A549 (cell line): Measurements from ENCODE around the gene AMER3. TPM values are rescaled to one million over a fixed set of nuclear protein-coding genes. Genes with fewer than 3 reads are reported as not detected.

Source experiments
- ATAC-seq, 2 experiments: fragments of 200-7000 bp in 1 of 2; fragments of >200 bp in 1 of 2; cut with Nextera tagmentation in 1 of 2; cut with Tn5 transposase in 1 of 2; 3 replicates each; pipeline versions ENCODE4 v1.8.0 to v1.9.1; 2018 to 2020; ENCODE audit warnings: mild to moderate bottlenecking in 1 of 2, moderate library complexity in 1 of 2
- CTCF ChIA-PET: fragments of 300-600 bp; sonication (Branson Sonifier 250); formaldehyde crosslinking; extraction: SDS; loops from one replicate; lab custom pipeline; 2021; ENCODE audit warnings: antibody characterized with exemption, inconsistent platforms; lab: Yijun Ruan, JAX
- POLR2A ChIA-PET: fragments of 350-600 bp; formaldehyde crosslinking; extraction: SDS; loops from one replicate; lab custom pipeline; 2021; ENCODE audit warnings: antibody characterized with exemption, inconsistent platforms; lab: Yijun Ruan, JAX
- DNase-seq, 2 experiments: peaks; one replicate each; pipeline versions ENCODE4 v3.0.0 to v3.0.0-alpha.2; 2011 to 2016; ENCODE audit warnings: low read depth in 1 of 2, low spot score in 1 of 2
- FAIRE-seq: peaks from 2 replicates; lab custom pipeline; 2011; peaks lifted over from hg19 to GRCh38; lab: Jason Lieb, UNC
- H3K27ac ChIP-seq, 2 experiments: fragments of >200 bp; sonication (Bioruptor Twin); formaldehyde crosslinking; 3 replicates each; pipeline ENCODE4 v1.5.1; 2016 to 2017
- H3K4me1 ChIP-seq: fragments of >200 bp; sonication (Bioruptor Twin); formaldehyde crosslinking; 3 replicates; pipeline ENCODE4 v1.6.1; 2016
- H3K4me2 ChIP-seq: fragments of >200 bp; sonication (Bioruptor Twin); formaldehyde crosslinking; 3 replicates; pipeline ENCODE4 v1.6.1; 2016
- H3K4me3 ChIP-seq: fragments of >200 bp; sonication (Bioruptor Twin); formaldehyde crosslinking; 3 replicates; pipeline ENCODE4 v1.5.1; 2016
- H3K9me3 ChIP-seq: fragments of >200 bp; sonication (Bioruptor Twin); formaldehyde crosslinking; 3 replicates; pipeline ENCODE4 v1.6.1; 2016
- CHD2 ChIP-seq: fragments of 150-350 bp; IDR thresholded peaks from 2 replicates; pipeline ENCODE4 v1.6.1; 2014; ENCODE audit warnings: low read length; ENCODE audit not compliant: partially characterized antibody
- EHMT2 ChIP-seq: fragments of 200-600 bp; sonication (generic); IDR thresholded peaks from 2 replicates; pipeline ENCODE4 v1.6.1; 2016; ENCODE audit warnings: antibody characterized with exemption, low read depth, mild to moderate bottlenecking, moderate library complexity
- ELK1 ChIP-seq: fragments of 150-350 bp; IDR thresholded peaks from 2 replicates; pipeline ENCODE4 v1.6.1; 2014; ENCODE audit warnings: low read depth, mild to moderate bottlenecking, low read length
- FOXS1 ChIP-seq: fragments of 250-450 bp; sonication (Bioruptor Pico); IDR thresholded peaks from 2 replicates; pipeline ENCODE4 v1.5.0; 2020; ENCODE audit warnings: mild to moderate bottlenecking, moderate library complexity
- HOXA7 ChIP-seq: fragments of 250-450 bp; sonication (Bioruptor Pico); IDR thresholded peaks from 2 replicates; pipeline ENCODE4 v1.5.0; 2020; ENCODE audit warnings: mild to moderate bottlenecking, moderate library complexity
- JUN ChIP-seq, 2 experiments: fragments of >200 bp; sonication (Bioruptor Twin); formaldehyde crosslinking; IDR thresholded peaks; 2 replicates in 1 of 2; 3 replicates in 1 of 2; pipeline ENCODE4 v1.6.1; 2016 to 2017
- MAZ ChIP-seq: fragments of 150-350 bp; IDR thresholded peaks from 2 replicates; pipeline ENCODE4 v1.6.1; 2014; ENCODE audit warnings: antibody characterized with exemption, low read depth, low read length, borderline replicate concordance
- POLR2A ChIP-seq: IDR thresholded peaks from 2 replicates; pipeline ENCODE4 v1.6.1; 2012; ENCODE audit warnings: mild to moderate bottlenecking, low read length
- RARB ChIP-seq: fragments of 250-450 bp; sonication (Bioruptor Pico); IDR thresholded peaks from 2 replicates; pipeline ENCODE4 v1.8.0; 2021; ENCODE audit warnings: mild to moderate bottlenecking, moderate library complexity
- REST ChIP-seq: fragments of 200-600 bp; sonication (generic); IDR thresholded peaks from 2 replicates; pipeline ENCODE4 v1.6.1; 2016; ENCODE audit warnings: antibody characterized with exemption, mild to moderate bottlenecking, moderate library complexity
- SMC3 ChIP-seq: fragments of >200 bp; sonication (Bioruptor Twin); formaldehyde crosslinking; IDR thresholded peaks from 3 replicates; pipeline ENCODE4 v1.6.1; 2018; ENCODE audit warnings: inconsistent platforms
- TFCP2L1 ChIP-seq: fragments of 250-450 bp; sonication (Bioruptor Pico); IDR thresholded peaks from 2 replicates; pipeline ENCODE4 v1.5.0; 2021; ENCODE audit warnings: mild to moderate bottlenecking
- TP53 ChIP-seq: fragments of 250-450 bp; sonication (Bioruptor Pico); IDR thresholded peaks from 2 replicates; pipeline ENCODE4 v1.5.0; 2021; ENCODE audit warnings: mild to moderate bottlenecking, moderate library complexity
- ZFP36 ChIP-seq: fragments of 450-650 bp; IDR thresholded peaks from 2 replicates; pipeline ENCODE4 v1.6.1; 2014; ENCODE audit warnings: borderline replicate concordance; ENCODE audit not compliant: partially characterized antibody
- ZNF302 ChIP-seq: fragments of 250-450 bp; sonication (Bioruptor Pico); IDR thresholded peaks from 2 replicates; pipeline ENCODE4 v1.9.0; 2021; ENCODE audit warnings: inconsistent platforms, mild to moderate bottlenecking, moderate library complexity
- WGBS: methylation state at CpG from one replicate; pipeline ENCODE4 v1.1.6; 2017; ENCODE audit errors: missing lambda C conversion rate; 5-methylcytosine and 5-hydroxymethylcytosine counted together
- polyA plus RNA-seq, 4 experiments: library from polyadenylated mRNA; depleted of rRNA in 3 of 4; stranded (reverse); fragments of >200 nt; fragmentation: RNase III in 1 of 4; extraction: RNeasy Plus Mini Kit Qiagen cat#74134 plus additional on column Dnase treatment in 1 of 4; gene quantifications; 2 replicates in 3 of 4; 3 replicates in 1 of 4; pipeline ENCODE4 v1.2.3, GENCODE V29; 2011 to 2017

AMER3 gene
- polyA plus RNA-seq, 2 of the 4 experiments (the other 2 are of a cell fraction), result not detected

- TF ChIP-seq REST (no peak), MAZ (no peak), FOXS1 (CRISPR knock-in tag) (no peak), TP53 (CRISPR knock-in tag) (no peak), ZNF302 (CRISPR knock-in tag) (no peak), POLR2A (no peak), EHMT2 (no peak), ZFP36 (no peak), TFCP2L1 (CRISPR knock-in tag) (no peak)
- TF ChIP-seq, all 56 proteins: peak for 0
Observed at GRCh38 chr2:130810490-130810889, 55.1 kb downstream of the AMER3 start (continued).

DNA sequence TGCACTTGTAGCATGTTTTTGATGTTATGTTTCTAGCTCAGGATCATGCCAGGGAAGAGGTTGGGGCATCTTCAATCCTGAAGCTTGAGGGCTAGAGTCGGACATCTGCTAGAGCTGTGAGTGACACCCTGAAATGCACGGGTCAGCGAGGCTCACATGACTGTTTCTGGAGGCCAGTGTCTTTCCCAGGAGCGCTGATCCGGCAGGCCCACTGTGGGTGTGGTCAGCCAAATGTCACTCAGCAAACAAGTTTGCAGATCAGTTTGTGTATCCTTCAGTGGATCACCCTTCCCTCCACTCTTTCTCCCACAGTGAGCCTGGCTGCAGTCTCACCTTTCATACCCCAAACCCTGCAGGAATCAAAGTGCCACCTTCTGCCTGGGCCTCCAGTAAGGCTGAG lies 58.4 kb downstream of the AMER3 start:
- ATAC-seq, result no peak
- ChIA-PET POLR2A (no interaction called here), CTCF (interaction anchor here (0.8 to 5.6 kb wide), 2 partner anchors 16 to 60 kb away, joined by 5 to 31 read pairs; no protein-coding TSS in a partner anchor)
- 64% methylated on average over 5 of the region's 5 CpGs for WGBS
- TF ChIP-seq JUN (IDR thresholded peaks at IDR 0.05), result no peak
- no peak for TF ChIP-seq HOXA7 (CRISPR knock-in tag)
- no peak for TF ChIP-seq ZFP36
- no peak for TF ChIP-seq CHD2
- no peak for TF ChIP-seq RARB (CRISPR knock-in tag)
- TF ChIP-seq SMC3, result no peak
- no peak for TF ChIP-seq ELK1
- no peak for TF ChIP-seq REST
- no peak overlapping the region for H3K27ac ChIP-seq
- H3K9me3 ChIP-seq, result no peaks in the 10 kb centered on the region; the same call in 2 of the 3 replicates
- no peak overlapping the region for H3K4me2 ChIP-seq
- no peaks in the 10 kb centered on the region for H3K4me1 ChIP-seq
- no peak overlapping the region for H3K4me3 ChIP-seq
- FAIRE-seq, result no peak
- no peak for DNase-seq
